ENCODE results near the gene RASIP1.
"Not testable (repeated sequence)": the region's sequence is repeated elsewhere in the genome, so short reads cannot be mapped to it uniquely, and the experiment has no call there.

Gene RASIP1

GRCh38 chr19:48711106-48711662, 29.2 kb downstream of the RASIP1 start:
- Mint-ChIP-seq H3K36me3 (no peaks in the 10 kb centered on the region), H3K4me1 (peaks cover 23% of the 10 kb centered on the region), H3K9me3 (no peaks in the 10 kb centered on the region), H3K4me3 (no peak overlapping the region), H3K27ac (no peak overlapping the region)
- no peak for DNase-seq (ENCODE audit: low spot score in 2 of 2)
- ATAC-seq = no peak

- Mint-ChIP-seq H3K27ac (peak overlapping the region; percentile 33), H3K36me3 (no peaks in the 10 kb centered on the region)
- no peak for ATAC-seq
Measured at GRCh38 chr19:48708471-48708870, 31.9 kb downstream of the RASIP1 start.

GRCh38 chr19:48705431-48705830, 35.0 kb downstream of the RASIP1 start:
- no peak overlapping the region for H3K4me3 Mint-ChIP-seq
- H3K36me3 Mint-ChIP-seq = no peaks in the 10 kb centered on the region
- no peaks in the 10 kb centered on the region for H3K9me3 Mint-ChIP-seq
- ATAC-seq = no peak
- H3K27ac Mint-ChIP-seq = no peak overlapping the region
- H3K4me1 Mint-ChIP-seq = no peaks in the 10 kb centered on the region
- no peak for DNase-seq (ENCODE audit: low spot score in 2 of 2)

More at GRCh38 chr19:48708471-48708870, 31.9 kb downstream of the RASIP1 start:
- Mint-ChIP-seq H3K9me3 (no peaks in the 10 kb centered on the region), H3K4me3 (no peak overlapping the region), H3K4me1 (peaks cover 9% of the 10 kb centered on the region)
- no peak for DNase-seq (ENCODE audit: low spot score in 2 of 2)

GRCh38 chr19:48703316-48703715, 37.1 kb downstream of the RASIP1 start:
- no peak overlapping the region for H3K27ac Mint-ChIP-seq
- H3K9me3 Mint-ChIP-seq = no peaks in the 10 kb centered on the region
- no peaks in the 10 kb centered on the region for H3K36me3 Mint-ChIP-seq
- ATAC-seq (no peak), DNase-seq (ENCODE audit: low spot score in 2 of 2) (no peak)
- H3K4me3 Mint-ChIP-seq = no peak overlapping the region
- no peaks in the 10 kb centered on the region for H3K4me1 Mint-ChIP-seq

DNA sequence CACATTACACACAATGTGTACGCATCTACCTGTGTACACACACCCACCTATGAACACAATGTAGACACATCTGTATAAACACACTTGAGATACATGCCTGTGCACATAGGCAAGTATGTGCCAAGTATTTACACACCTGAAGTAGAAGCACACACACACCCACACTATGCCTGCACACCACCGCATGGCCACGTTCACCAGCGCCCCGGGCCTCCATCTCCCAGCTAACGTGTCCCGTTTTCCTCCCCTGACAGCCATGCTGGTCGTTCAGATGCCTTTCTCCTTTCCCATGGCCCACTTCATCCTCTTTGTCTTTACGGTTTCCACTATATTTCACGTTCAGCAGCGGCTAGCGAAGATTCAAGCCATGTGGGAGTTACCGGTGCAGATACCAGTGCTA, 37.7 kb downstream of the RASIP1 start:
- H3K4me3 Mint-ChIP-seq = no peak overlapping the region
- no peaks in the 10 kb centered on the region for H3K4me1 Mint-ChIP-seq
- DNase-seq (ENCODE audit: low spot score in 2 of 2) = no peak

DNA sequence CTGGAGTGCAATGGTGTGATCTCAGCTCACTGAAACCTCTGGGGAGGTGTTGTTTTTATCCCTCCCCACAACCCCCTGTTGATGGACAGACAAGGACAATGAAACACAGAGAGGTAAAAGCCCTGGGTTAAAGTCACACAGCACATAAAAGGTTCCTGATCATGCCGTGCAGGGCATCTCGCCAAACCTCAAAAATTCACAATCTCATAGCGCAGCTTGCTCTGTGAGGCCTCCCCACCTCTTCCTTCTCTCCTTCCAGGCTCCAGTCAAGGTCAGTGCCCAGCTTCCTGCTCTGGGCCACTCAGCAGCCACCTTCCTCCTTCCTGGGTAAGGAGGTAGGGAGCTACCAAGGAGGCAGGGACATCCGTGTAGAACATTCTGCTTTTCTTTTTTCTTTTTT, 42.4 kb downstream of the RASIP1 start:
- ATAC-seq = no peak
- no peak for DNase-seq (ENCODE audit: low spot score in 2 of 2)
- no peaks in the 10 kb centered on the region for H3K9me3 Mint-ChIP-seq
- no peak overlapping the region for H3K4me3 Mint-ChIP-seq
- no peaks in the 10 kb centered on the region for H3K36me3 Mint-ChIP-seq
- peaks cover 10% of the 10 kb centered on the region for H3K4me1 Mint-ChIP-seq
- no peak overlapping the region for H3K27ac Mint-ChIP-seq

More for the DNA sequence above, 37.7 kb downstream of the RASIP1 start:
- ATAC-seq = no peak
- no peaks in the 10 kb centered on the region for H3K36me3 Mint-ChIP-seq
- no peak overlapping the region for H3K27ac Mint-ChIP-seq
- no peaks in the 10 kb centered on the region for H3K9me3 Mint-ChIP-seq

GRCh38 chr19:48696353-48697010, 43.9 kb downstream of the RASIP1 start:
- ATAC-seq = peak; percentile 57
- peak overlapping the region; percentile 45 for H3K27ac Mint-ChIP-seq
- H3K36me3 Mint-ChIP-seq = no peaks in the 10 kb centered on the region
- H3K9me3 Mint-ChIP-seq = no peaks in the 10 kb centered on the region
- peaks cover 10% of the 10 kb centered on the region for H3K4me1 Mint-ChIP-seq
- H3K4me3 Mint-ChIP-seq = peak overlapping the region; percentile 48
- DNase-seq (ENCODE audit: low spot score in 2 of 2) = no peak

- H3K9me3 Mint-ChIP-seq = no peaks in the 10 kb centered on the region
- DNase-seq (ENCODE audit: low spot score in 2 of 2) (no peak), ATAC-seq (no peak)
- H3K4me3 Mint-ChIP-seq = peak within 1 kb of the TSS; percentile 48
- H3K4me1 Mint-ChIP-seq = peaks cover 10% of the 10 kb centered on the region
- peak within 1 kb of the TSS; percentile 45 for H3K27ac Mint-ChIP-seq
- H3K36me3 Mint-ChIP-seq = no peaks in the 10 kb centered on the region
Measured at GRCh38 chr19:48695743-48696352, 44.6 kb downstream of the RASIP1 start, which contains the start of gene FUT2. TSS of gene FUT2 (plus strand) at chr19:48695971. CDS start at chr19:48702957, 6,986 bp downstream.

DNA sequence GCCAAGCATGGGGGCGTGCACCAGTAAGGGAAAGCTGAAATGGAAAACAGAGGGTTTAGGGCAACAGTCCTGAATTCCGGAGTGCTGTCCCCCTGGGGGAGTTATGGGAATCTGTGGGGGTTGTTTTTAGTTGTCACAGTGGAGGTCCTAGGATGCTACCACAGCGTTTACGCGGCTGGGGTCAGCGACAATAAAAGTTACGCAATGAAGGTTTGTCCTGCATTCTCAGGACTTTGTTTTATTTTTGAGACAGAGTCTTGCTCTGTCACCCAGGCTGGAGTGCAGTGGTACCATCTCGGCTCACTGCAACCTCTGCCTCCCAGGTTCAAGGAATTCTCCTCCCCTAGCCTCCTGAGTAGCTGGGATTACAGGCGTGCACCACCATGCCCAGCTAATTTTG, 46.8 kb downstream of the RASIP1 start:
- H3K4me1 Mint-ChIP-seq; DNase-seq (ENCODE audit: low spot score in 2 of 2); H3K27ac Mint-ChIP-seq; H3K9me3 Mint-ChIP-seq; ATAC-seq; H3K36me3 Mint-ChIP-seq; H3K4me3 Mint-ChIP-seq: not testable (repeated sequence)

DNA sequence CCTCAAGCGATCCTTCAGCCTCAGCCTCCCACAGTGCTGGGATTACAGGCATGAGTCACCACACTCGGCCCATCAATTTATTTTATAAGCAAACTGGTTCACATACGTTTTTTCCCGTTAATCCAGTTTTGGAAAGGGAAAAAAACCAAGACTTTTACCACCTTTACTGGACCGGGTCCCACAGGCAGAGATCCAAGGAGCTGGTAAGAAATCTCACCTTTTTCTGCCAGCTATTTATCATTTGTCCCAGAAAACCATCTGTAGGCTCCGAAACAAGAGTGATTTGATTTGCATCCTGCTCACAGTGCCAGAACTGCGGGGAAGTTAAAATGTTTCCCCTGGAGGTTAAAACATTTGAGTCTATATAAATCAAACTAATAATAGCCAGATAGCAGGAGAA, 51.0 kb downstream of the RASIP1 start:
- ATAC-seq (no peak), DNase-seq (ENCODE audit: low spot score in 2 of 2) (no peak)
- Mint-ChIP-seq H3K4me1 (no peaks in the 10 kb centered on the region), H3K9me3 (no peaks in the 10 kb centered on the region), H3K36me3 (no peaks in the 10 kb centered on the region), H3K4me3 (no peak overlapping the region), H3K27ac (no peak overlapping the region)

DNA sequence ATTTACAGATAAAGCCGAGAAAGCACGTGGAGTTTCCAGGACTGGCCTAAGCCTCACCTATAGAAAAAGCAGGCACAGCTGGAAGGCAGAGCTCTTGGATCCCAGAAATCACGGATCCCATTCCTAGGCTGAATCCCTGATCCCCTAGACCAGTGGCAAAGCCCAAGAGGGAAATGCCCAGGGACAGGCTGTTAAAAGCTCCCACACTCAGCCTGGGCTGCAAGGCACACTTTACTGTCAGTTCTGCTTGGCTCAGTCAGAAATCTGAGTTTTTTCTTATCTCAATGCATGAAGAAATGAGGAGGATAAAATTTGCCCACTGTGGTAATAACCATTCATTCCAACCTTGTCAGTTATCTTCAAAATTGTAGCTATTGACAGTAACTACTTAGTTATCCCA, 52.6 kb downstream of the RASIP1 start:
- Mint-ChIP-seq H3K9me3 (no peaks in the 10 kb centered on the region), H3K27ac (no peak overlapping the region), H3K4me3 (no peak overlapping the region), H3K36me3 (no peaks in the 10 kb centered on the region), H3K4me1 (no peaks in the 10 kb centered on the region)
- ATAC-seq (no peak), DNase-seq (ENCODE audit: low spot score in 2 of 2) (no peak)

- ATAC-seq; H3K9me3 Mint-ChIP-seq; H3K4me1 Mint-ChIP-seq; H3K4me3 Mint-ChIP-seq; DNase-seq (ENCODE audit: low spot score in 2 of 2); H3K27ac Mint-ChIP-seq; H3K36me3 Mint-ChIP-seq: not testable (repeated sequence)
Measured at GRCh38 chr19:48686637-48687036, 53.8 kb downstream of the RASIP1 start.

DNA sequence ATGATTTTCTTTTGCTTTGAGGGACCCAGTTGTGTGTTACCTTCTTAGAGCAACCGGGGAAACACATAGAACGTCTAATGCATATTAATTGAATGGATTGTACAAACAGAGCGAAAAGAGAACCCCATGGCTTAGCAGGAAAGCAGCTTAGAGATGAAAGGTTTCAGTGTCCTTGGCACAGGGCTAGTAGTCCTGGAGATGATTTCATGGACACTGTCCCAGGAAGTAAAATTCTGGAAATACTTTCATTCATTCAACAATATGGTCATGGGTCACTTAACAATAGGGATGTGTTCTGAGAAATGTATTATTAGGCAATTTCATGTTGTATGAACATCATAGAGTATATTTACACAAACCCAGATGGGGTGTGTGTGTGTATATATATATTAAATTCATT, 54.3 kb downstream of the RASIP1 start:
- H3K4me1 Mint-ChIP-seq = no peaks in the 10 kb centered on the region
- H3K36me3 Mint-ChIP-seq = no peaks in the 10 kb centered on the region
- DNase-seq (ENCODE audit: low spot score in 2 of 2) = no peak
- H3K27ac Mint-ChIP-seq = no peak overlapping the region
- H3K4me3 Mint-ChIP-seq = no peak overlapping the region
- H3K9me3 Mint-ChIP-seq = no peaks in the 10 kb centered on the region
- no peak for ATAC-seq

GRCh38 chr19:48685583-48685982, 54.8 kb downstream of the RASIP1 start:
- Mint-ChIP-seq H3K36me3 (no peaks in the 10 kb centered on the region), H3K4me1 (no peaks in the 10 kb centered on the region), H3K4me3 (no peak overlapping the region), H3K9me3 (no peaks in the 10 kb centered on the region), H3K27ac (no peak overlapping the region)
- ATAC-seq (no peak), DNase-seq (ENCODE audit: low spot score in 2 of 2) (no peak)

- Mint-ChIP-seq H3K9me3 (no peaks in the 10 kb centered on the region), H3K4me3 (no peak overlapping the region), H3K4me1 (no peaks in the 10 kb centered on the region), H3K27ac (no peak overlapping the region), H3K36me3 (no peaks in the 10 kb centered on the region)
- no peak for DNase-seq (ENCODE audit: low spot score in 2 of 2)
- no peak for ATAC-seq
Measured at GRCh38 chr19:48683349-48683748, 57.1 kb downstream of the RASIP1 start.

GRCh38 chr19:48681127-48681470, 59.3 kb downstream of the RASIP1 start:
- no peaks in the 10 kb centered on the region for H3K9me3 Mint-ChIP-seq
- no peak overlapping the region for H3K4me3 Mint-ChIP-seq
- no peaks in the 10 kb centered on the region for H3K36me3 Mint-ChIP-seq
- ATAC-seq (peak; percentile 77), DNase-seq (ENCODE audit: low spot score in 2 of 2) (no peak)
- H3K4me1 Mint-ChIP-seq = no peaks in the 10 kb centered on the region
- H3K27ac Mint-ChIP-seq = no peak overlapping the region

All from stimulated activated effector memory CD8-positive, alpha-beta T cell treated with anti-CD3 and anti-CD28 coated beads, Interleukin-12 subunit alpha, Interleukin-12 subunit beta, amount 100 ng/mL, for 72 hours (primary cell).